ENCODE results near the gene PPP1R15A. TPM values are rescaled to one million over a fixed set of nuclear protein-coding genes. Genes with fewer than 3 reads are reported as not detected.
"Not testable (repeated sequence)": the region's sequence is repeated elsewhere in the genome, so short reads cannot be mapped to it uniquely, and the experiment has no call there.

PPP1R15A gene
- polyA plus RNA-seq, 3 donors = 35.1 to 45.2 (median 37.3) TPM

GRCh38 chr19:48873476-48874302 is 1.5 kb downstream of the PPP1R15A start:
- no peak for DNase-seq (ENCODE audit: extremely low read depth in 1 of 11, low read depth in 9 of 11, low spot score in 4 of 11)

GRCh38 chr19:48874303-48875135 is 2.3 kb downstream of the PPP1R15A start:
- DNase-seq (ENCODE audit: extremely low read depth in 1 of 11, low read depth in 9 of 11, low spot score in 4 of 11) = no peak

- not testable (repeated sequence) for DNase-seq (ENCODE audit: extremely low read depth in 1 of 11, low read depth in 9 of 11, low spot score in 4 of 11)
These were observed 4.1 kb downstream of the PPP1R15A start for GRCh38 chr19:48876043-48876981.

GRCh38 chr19:48877855-48878195 is 5.6 kb downstream of the PPP1R15A start:
- DNase-seq (ENCODE audit: extremely low read depth in 1 of 11, low read depth in 9 of 11, low spot score in 4 of 11) = no peak

GRCh38 chr19:48878196-48879024 is 6.2 kb downstream of the PPP1R15A start:
- DNase-seq (ENCODE audit: extremely low read depth in 1 of 11, low read depth in 9 of 11, low spot score in 4 of 11) = no peak

- DNase-seq (ENCODE audit: extremely low read depth in 1 of 11, low read depth in 9 of 11, low spot score in 4 of 11) = no peak
These were observed 6.9 kb downstream of the PPP1R15A start for GRCh38 chr19:48879025-48879637.

GRCh38 chr19:48879696-48880095 is 7.5 kb downstream of the PPP1R15A start:
- DNase-seq (ENCODE audit: extremely low read depth in 1 of 11, low read depth in 9 of 11, low spot score in 4 of 11) = not testable (repeated sequence)

- DNase-seq (ENCODE audit: extremely low read depth in 1 of 11, low read depth in 9 of 11, low spot score in 4 of 11) = no peak
These were observed 9.8 kb downstream of the PPP1R15A start for GRCh38 chr19:48881741-48882657.

GRCh38 chr19:48883726-48884125 is 11.5 kb downstream of the PPP1R15A start:
- DNase-seq (ENCODE audit: extremely low read depth in 1 of 11, low read depth in 9 of 11, low spot score in 4 of 11) = no peak

- DNase-seq (ENCODE audit: extremely low read depth in 1 of 11, low read depth in 9 of 11, low spot score in 4 of 11) = no peak
These were observed 15.8 kb downstream of the PPP1R15A start for GRCh38 chr19:48887861-48888612.

- DNase-seq (ENCODE audit: extremely low read depth in 1 of 11, low read depth in 9 of 11, low spot score in 4 of 11) = not testable (repeated sequence)
These were observed 17.3 kb downstream of the PPP1R15A start for GRCh38 chr19:48889496-48889895.

- no peak for DNase-seq (ENCODE audit: extremely low read depth in 1 of 11, low read depth in 9 of 11, low spot score in 4 of 11)
These were observed 18.3 kb downstream of the PPP1R15A start for GRCh38 chr19:48890551-48890950.

GRCh38 chr19:48895226-48895625 is 23.0 kb downstream of the PPP1R15A start:
- DNase-seq (ENCODE audit: extremely low read depth in 1 of 11, low read depth in 9 of 11, low spot score in 4 of 11) = no peak

GRCh38 chr19:48896191-48896720 is 24.0 kb downstream of the PPP1R15A start:
- DNase-seq (ENCODE audit: extremely low read depth in 1 of 11, low read depth in 9 of 11, low spot score in 4 of 11) = no peak

- no peak for DNase-seq (ENCODE audit: extremely low read depth in 1 of 11, low read depth in 9 of 11, low spot score in 4 of 11)
These were observed 25.0 kb downstream of the PPP1R15A start for GRCh38 chr19:48897181-48897580.

GRCh38 chr19:48899386-48899749 is 27.1 kb downstream of the PPP1R15A start:
- DNase-seq (ENCODE audit: extremely low read depth in 1 of 11, low read depth in 9 of 11, low spot score in 4 of 11) = not testable (repeated sequence)

Data from renal cortex interstitium (tissue), 11 donors.